ENCODE measurements around the gene NR1H2.

Gene NR1H2

GRCh38 chr19:50406156-50406820 lies 30.0 kb downstream of the NR1H2 start:
- DNase-seq: no peak

GRCh38 chr19:50406829-50407228 lies 30.6 kb downstream of the NR1H2 start:
- no peak for DNase-seq

- DNase-seq: no peak
These were observed 33.1 kb downstream of the NR1H2 start for GRCh38 chr19:50409347-50409746.

- DNase-seq: no peak
These were observed 33.9 kb downstream of the NR1H2 start for GRCh38 chr19:50410109-50410508.

- DNase-seq: no peak
These were observed 36.2 kb downstream of the NR1H2 start for GRCh38 chr19:50412419-50412818.

- no peak for DNase-seq
These were observed 36.8 kb downstream of the NR1H2 start for GRCh38 chr19:50413096-50413495.

- no peak for DNase-seq
These were observed 37.3 kb downstream of the NR1H2 start for GRCh38 chr19:50413531-50413930.

- peak; percentile 85 for DNase-seq
These were observed 38.8 kb downstream of the NR1H2 start for GRCh38 chr19:50414864-50415660.

GRCh38 chr19:50415661-50416033 lies 39.4 kb downstream of the NR1H2 start:
- peak; percentile 82 for DNase-seq

GRCh38 chr19:50416034-50416977 lies 40.0 kb downstream of the NR1H2 start:
- no peak for DNase-seq

- DNase-seq: no peak
These were observed 41.1 kb downstream of the NR1H2 start for GRCh38 chr19:50417111-50418081.

GRCh38 chr19:50418176-50419021 lies 42.1 kb downstream of the NR1H2 start, which contains the start of gene SPIB:
Gene SPIB, plus strand, starts transcription at chr19:50418938. Its CDS starts 25 bp downstream, at chr19:50418963.
- DNase-seq: no peak

- no peak for DNase-seq
These were observed 42.8 kb downstream of the NR1H2 start for GRCh38 chr19:50419022-50419579.

- no peak for DNase-seq
These were observed 43.4 kb downstream of the NR1H2 start for GRCh38 chr19:50419580-50420035.

GRCh38 chr19:50420127-50420526 lies 43.9 kb downstream of the NR1H2 start:
- no peak for DNase-seq

- DNase-seq: no peak
These were observed 44.6 kb downstream of the NR1H2 start for GRCh38 chr19:50420808-50421207.

GRCh38 chr19:50422397-50423278 lies 46.4 kb downstream of the NR1H2 start:
- no peak for DNase-seq

GRCh38 chr19:50423279-50424113 lies 47.2 kb downstream of the NR1H2 start:
- no peak for DNase-seq

GRCh38 chr19:50425581-50425980 lies 49.3 kb downstream of the NR1H2 start:
- DNase-seq: no peak

Measured in hematopoietic multipotent progenitor cell treated with erythropoietin and hydrocortisone succinate and interleukin-3 and kit ligand, for 6 days (in vitro differentiated cells).